ENCODE data around the gene KCNQ5. TPM values are rescaled to one million over a fixed set of nuclear protein-coding genes. Genes with fewer than 3 reads are reported as not detected.

Gene KCNQ5
- total and polyA plus RNA-seq, 10 of the 15 experiments (the other 5 are each of a cell fraction or from before 2014, with no cell fraction given), result 0.60 to 16.2 (median 3.2) TPM

GRCh38 chr6:72665599-72665998 lies 43.7 kb downstream of the KCNQ5 start:
- whole genome bisulfite sequencing (ENCODE audit: insufficient coverage, insufficient replicate concordance, low lambda C conversion rate, missing lambda C conversion rate), result 96% methylated on average over 3 of the region's 3 CpGs
- H3K9me3 ChIP-seq (replicated peaks; ENCODE audit: control insufficient read depth, insufficient read depth, low read length), result no peaks in the 10 kb centered on the region; the same call in 2 of the 3 replicates

More at GRCh38 chr6:72665599-72665998, 43.7 kb downstream of the KCNQ5 start:
- no peak overlapping the region for H3K4me2 ChIP-seq (ENCODE audit: control insufficient read depth, insufficient read depth)
- BruUV-seq (replicated peaks), result no TSS peak
- POLR2A ChIA-PET, result no interaction called here
- TF ChIP-seq ASH2L (IDR thresholded peaks at IDR 0.05; ENCODE audit: borderline replicate concordance, low read depth) (no peak), EZH2 (IDR thresholded peaks at IDR 0.05; ENCODE audit: borderline replicate concordance, control insufficient read depth, low read depth, low read length) (no peak), POLR2AphosphoS2 (IDR thresholded peaks at IDR 0.05; ENCODE audit: low read depth, low read length) (no peak), BACH1 (IDR thresholded peaks at IDR 0.05; ENCODE audit: borderline replicate concordance) (no peak), MXI1 (IDR thresholded peaks at IDR 0.05; ENCODE audit: low read depth, low read length) (no peak)
- TF ChIP-seq, protein P1, sequence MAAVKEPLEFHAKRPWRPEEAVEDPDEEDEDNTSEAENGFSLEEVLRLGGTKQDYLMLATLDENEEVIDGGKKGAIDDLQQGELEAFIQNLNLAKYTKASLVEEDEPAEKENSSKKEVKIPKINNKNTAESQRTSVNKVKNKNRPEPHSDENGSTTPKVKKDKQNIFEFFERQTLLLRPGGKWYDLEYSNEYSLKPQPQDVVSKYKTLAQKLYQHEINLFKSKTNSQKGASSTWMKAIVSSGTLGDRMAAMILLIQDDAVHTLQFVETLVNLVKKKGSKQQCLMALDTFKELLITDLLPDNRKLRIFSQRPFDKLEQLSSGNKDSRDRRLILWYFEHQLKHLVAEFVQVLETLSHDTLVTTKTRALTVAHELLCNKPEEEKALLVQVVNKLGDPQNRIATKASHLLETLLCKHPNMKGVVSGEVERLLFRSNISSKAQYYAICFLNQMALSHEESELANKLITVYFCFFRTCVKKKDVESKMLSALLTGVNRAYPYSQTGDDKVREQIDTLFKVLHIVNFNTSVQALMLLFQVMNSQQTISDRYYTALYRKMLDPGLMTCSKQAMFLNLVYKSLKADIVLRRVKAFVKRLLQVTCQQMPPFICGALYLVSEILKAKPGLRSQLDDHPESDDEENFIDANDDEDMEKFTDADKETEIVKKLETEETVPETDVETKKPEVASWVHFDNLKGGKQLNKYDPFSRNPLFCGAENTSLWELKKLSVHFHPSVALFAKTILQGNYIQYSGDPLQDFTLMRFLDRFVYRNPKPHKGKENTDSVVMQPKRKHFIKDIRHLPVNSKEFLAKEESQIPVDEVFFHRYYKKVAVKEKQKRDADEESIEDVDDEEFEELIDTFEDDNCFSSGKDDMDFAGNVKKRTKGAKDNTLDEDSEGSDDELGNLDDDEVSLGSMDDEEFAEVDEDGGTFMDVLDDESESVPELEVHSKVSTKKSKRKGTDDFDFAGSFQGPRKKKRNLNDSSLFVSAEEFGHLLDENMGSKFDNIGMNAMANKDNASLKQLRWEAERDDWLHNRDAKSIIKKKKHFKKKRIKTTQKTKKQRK (IDR thresholded peaks at IDR 0.05; ENCODE audit: low read depth, low read length), result no peak
- FAIRE-seq (no peak), DNase-seq (ENCODE audit: low read depth, low spot score) (no peak), ATAC-seq (no peak)
- H3K27ac ChIP-seq (ENCODE audit: control insufficient read depth, insufficient read depth), result no peak overlapping the region
- RAD21 ChIA-PET (ENCODE audit: unreplicated experiment), result no interaction called here
- SMC1A ChIA-PET (ENCODE audit: uncharacterized antibody, unreplicated experiment), result no interaction called here
- H3K4me1 ChIP-seq (ENCODE audit: control insufficient read depth, insufficient read depth, low read length), result no peaks in the 10 kb centered on the region
- H3K27me3 ChIP-seq (replicated peaks in 1 of 2; ENCODE audit: control insufficient read depth in 2 of 2, insufficient read depth in 2 of 2, low read length in 1 of 2), result no peaks in the 10 kb centered on the region
- H2AFZ ChIP-seq (ENCODE audit: control insufficient read depth, low read depth, low read length), result no peak overlapping the region
- peaks cover 5% of the 10 kb centered on the region for H3K79me2 ChIP-seq (ENCODE audit: control insufficient read depth, insufficient read depth, low read length)
- in situ Hi-C loops (cut with MboI), result no loop called here
- CTCF ChIA-PET, result interaction anchor here (0.7 kb wide), 1 partner anchor 29 kb away, joined by 3 read pairs; no protein-coding TSS in a partner anchor
- intact Hi-C loops (cut with micrococcal nuclease; ENCODE audit: unreplicated experiment), result no loop called here
- no peaks in the 10 kb centered on the region for H4K20me1 ChIP-seq (ENCODE audit: control insufficient read depth, insufficient read depth)
- H3K36me3 ChIP-seq (ENCODE audit: control insufficient read depth in 2 of 2, insufficient read depth in 2 of 2, low read length in 1 of 2), result no peaks in the 10 kb centered on the region; a peak in 1 of 4 replicates
- H3K4me3 ChIP-seq, result no peak overlapping the region
- no peak overlapping the region for H3K9ac ChIP-seq (ENCODE audit: control insufficient read depth, insufficient read depth, low read length)

Measured in GM12878 (cell line).